Aorta (tissue), 5 donors: ENCODE data around the gene ZNF573. TPM values are rescaled to one million over a fixed set of nuclear protein-coding genes. Genes with fewer than 3 reads are reported as not detected.
"Not testable (repeated sequence)": the region's sequence is repeated elsewhere in the genome, so short reads cannot be mapped to it uniquely, and the experiment has no call there.

Source experiments
- ATAC-seq: fragments of 200-7000 bp; cut with Tn5 transposase; one replicate; pipeline ENCODE4 v1.9.1; 2022; ENCODE audit warnings: moderate library complexity; ENCODE audit not compliant: low FRiP score
- DNase-seq, 2 donors: peaks; one replicate each; pipeline ENCODE4 v3.0.0-alpha.2; 2020
- H3K27ac ChIP-seq, 2 donors: one replicate each; pipeline ENCODE4 v1.5.1; 2013; ENCODE audit warnings: low read length in 2 of 2, mild to moderate bottlenecking in 2 of 2, moderate library complexity in 2 of 2, control low read depth in 1 of 2, inconsistent platforms in 1 of 2, low read depth in 1 of 2
- H3K27me3 ChIP-seq, 2 donors: one replicate each; pipeline ENCODE4 v1.6.1; 2013; ENCODE audit warnings: control low read depth in 1 of 2, low read length in 1 of 2, mild to moderate bottlenecking in 1 of 2, moderate library complexity in 1 of 2; ENCODE audit not compliant: insufficient read depth in 2 of 2, control insufficient read depth in 1 of 2
- H3K36me3 ChIP-seq, 2 donors: one replicate each; pipeline ENCODE4 v1.6.1; 2013; ENCODE audit warnings: control low read depth in 1 of 2, low read length in 1 of 2, mild to moderate bottlenecking in 1 of 2; ENCODE audit not compliant: insufficient read depth in 2 of 2, control insufficient read depth in 1 of 2
- H3K4me1 ChIP-seq, 2 donors: one replicate each; pipeline ENCODE4 v1.6.1; 2013; ENCODE audit warnings: low read length in 2 of 2, control low read depth in 1 of 2, mild to moderate bottlenecking in 1 of 2, moderate library complexity in 1 of 2; ENCODE audit not compliant: insufficient read depth in 2 of 2, control insufficient read depth in 1 of 2
- H3K4me3 ChIP-seq, 2 donors: one replicate each; pipeline ENCODE4 v1.5.1; 2013; ENCODE audit warnings: low read length in 2 of 2, control low read depth in 1 of 2, mild to moderate bottlenecking in 1 of 2
- H3K9me3 ChIP-seq: one replicate; pipeline ENCODE4 v1.6.1; 2013; ENCODE audit warnings: mild to moderate bottlenecking, low read length; ENCODE audit not compliant: control insufficient read depth
- WGBS, 2 donors: extraction: QIAGEN DNeasy Blood & Tissue Kit; methylation state at CpG; one replicate each; pipeline ENCODE4 v1.1.7; 2013; 5-methylcytosine and 5-hydroxymethylcytosine counted together
- intact Hi-C, 2 donors: fragments of 100-400 bp; cut with DNase I; formaldehyde crosslinking; loops; one replicate each; pipeline versions ENCODE4 v1.14.2 to v1.15.0; 2022
- polyA plus RNA-seq, 2 donors: library from polyadenylated mRNA; stranded (reverse); fragments of 200-250 nt; gene quantifications; one replicate each; pipeline ENCODE4 v1.2.3, GENCODE V29; 2013
- total RNA-seq, 2 donors: library from RNA; stranded (reverse); fragmentation: NEBNext Ultra II Directional; extraction: Animal tissue kit (Norgen Biotek cat#: 25700); gene quantifications; one replicate each; pipeline ENCODE4 v1.2.1, GENCODE V29; 2021
- donor health status: healthy with polysubstance abuse.
- donor health status: Bipolar disorder and iron deficiency.
- donor health status: DM: no; HTN: no; CAD: no.
- donor health status: DM: no; HTN: no; CAD: no.
- donor health status: DM: yes; HTN: yes; CAD: no.

The ZNF573 gene
- total and polyA plus RNA-seq, 4 donors = 1.5 to 16.2 (median 5.7) TPM

- ATAC-seq (no peak), DNase-seq (no peak)
- no peaks in the 10 kb centered on the region for H3K9me3 ChIP-seq
- no peak overlapping the region for H3K4me3 ChIP-seq
- intact Hi-C loops = no loop called here
- no peaks in the 10 kb centered on the region for H3K27me3 ChIP-seq
- no peak overlapping the region for H3K27ac ChIP-seq
- WGBS, 2 donors = 98 to 100% methylated on average over 1 of the region's 1 CpG
- H3K36me3 ChIP-seq = peaks cover 0 to 2% of the 10 kb centered on the region in 2 donors
- no peaks in the 10 kb centered on the region for H3K4me1 ChIP-seq
Measured at GRCh38 chr19:37770985-37771384, 8.4 kb downstream of the ZNF573 start.

DNA sequence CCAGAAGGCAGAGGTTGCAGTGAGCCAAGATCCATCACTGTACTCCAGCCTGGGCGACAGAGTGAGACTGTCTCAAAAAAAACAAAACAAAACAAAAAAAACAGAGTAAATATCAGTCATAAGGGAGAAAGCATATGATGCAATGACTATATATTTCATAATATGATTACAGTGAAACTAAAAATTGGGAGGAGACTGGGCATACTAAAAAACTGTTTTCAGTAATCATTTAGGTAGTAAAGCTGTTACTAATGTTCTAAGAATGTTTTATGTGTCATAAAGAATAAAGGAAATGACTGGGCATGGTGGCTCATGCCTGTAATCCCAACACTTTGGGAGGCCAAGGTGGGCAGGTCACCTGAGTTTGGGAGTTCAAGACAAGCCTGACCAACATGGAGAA, 15.9 kb downstream of the ZNF573 start:
- DNase-seq = no peak
- no peak overlapping the region for H3K27ac ChIP-seq
- WGBS, 2 donors = 91 to 94% methylated on average over 1 of the region's 1 CpG
- H3K4me1 ChIP-seq = no peaks in the 10 kb centered on the region
- H3K4me3 ChIP-seq = no peak overlapping the region
- H3K9me3 ChIP-seq = no peaks in the 10 kb centered on the region
- no peak for ATAC-seq
- intact Hi-C loops = no loop called here
- H3K36me3 ChIP-seq = no peaks in the 10 kb centered on the region
- no peaks in the 10 kb centered on the region for H3K27me3 ChIP-seq

GRCh38 chr19:37757683-37758082, 21.7 kb downstream of the ZNF573 start:
- H3K36me3 ChIP-seq, H3K4me1 ChIP-seq, H3K27ac ChIP-seq, DNase-seq, ATAC-seq, H3K9me3 ChIP-seq, H3K4me3 ChIP-seq, H3K27me3 ChIP-seq, intact Hi-C loops: not testable (repeated sequence)
- whole genome bisulfite sequencing, 2 donors = 94 to 95% methylated on average over 3 of the region's 4 CpGs

DNA sequence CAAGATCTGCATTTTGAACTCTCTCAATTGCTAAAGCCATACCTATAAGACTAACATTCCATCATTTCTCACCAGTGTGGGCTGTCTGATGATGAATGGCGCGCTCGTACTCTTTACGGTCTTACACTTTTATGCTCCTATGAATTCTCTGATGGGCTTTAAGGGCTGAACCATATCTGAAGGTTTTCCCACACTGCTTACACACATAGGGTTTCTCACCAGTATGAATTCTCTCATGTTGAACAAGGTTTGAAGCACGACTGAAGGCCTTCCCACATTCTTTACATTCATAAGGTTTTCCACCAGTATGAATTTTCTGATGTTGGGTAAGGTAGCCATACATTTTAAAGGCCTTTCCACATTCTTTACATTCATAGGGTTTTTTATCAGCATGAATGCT, 41.0 kb downstream of the ZNF573 start:
- intact Hi-C loops = no loop called here
- H3K36me3 ChIP-seq = peaks cover 5 to 15% of the 10 kb centered on the region in 2 donors
- H3K27me3 ChIP-seq = no peaks in the 10 kb centered on the region
- peaks cover 9% of the 10 kb centered on the region for H3K9me3 ChIP-seq
- no peak overlapping the region for H3K4me3 ChIP-seq
- no peak overlapping the region for H3K27ac ChIP-seq
- WGBS, 2 donors = 78 to 85% methylated on average over 5 of the region's 5 CpGs
- no peak for DNase-seq
- H3K4me1 ChIP-seq = no peaks in the 10 kb centered on the region
- ATAC-seq = no peak

GRCh38 chr19:37725181-37725580, 54.2 kb downstream of the ZNF573 start:
- H3K27ac ChIP-seq = no peak overlapping the region
- ATAC-seq (no peak), DNase-seq (no peak)
- peaks cover 2% of the 10 kb centered on the region for H3K9me3 ChIP-seq
- no peaks in the 10 kb centered on the region for H3K27me3 ChIP-seq
- intact Hi-C loops = no loop called here
- no peaks in the 10 kb centered on the region for H3K4me1 ChIP-seq
- peaks cover 0 to 2% of the 10 kb centered on the region in 2 donors for H3K36me3 ChIP-seq
- H3K4me3 ChIP-seq = no peak overlapping the region
- 91 to 93% methylated on average over 2 of the region's 2 CpGs for WGBS, 2 donors

DNA sequence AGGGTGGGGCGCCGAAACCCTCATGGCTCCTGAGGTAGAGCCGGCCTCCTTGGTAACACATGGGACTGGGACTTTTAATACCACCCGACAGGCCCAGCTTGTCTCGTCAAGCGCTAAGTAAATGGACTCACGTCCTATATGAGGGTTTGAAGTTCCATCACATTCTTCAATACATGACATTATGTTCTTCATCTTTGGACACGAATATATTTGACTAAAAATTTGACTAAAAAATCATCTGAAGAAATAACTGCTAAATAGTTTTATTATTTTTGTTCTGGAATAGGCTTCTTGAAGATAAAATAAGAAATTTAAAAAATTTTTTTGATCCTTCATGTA, 59.5 kb downstream of the ZNF573 start:
- H3K27ac ChIP-seq = no peak overlapping the region
- H3K27me3 ChIP-seq = no peaks in the 10 kb centered on the region
- intact Hi-C loops = no loop called here
- 4 to 5% methylated on average over 8 of the region's 8 CpGs for WGBS, 2 donors
- H3K4me3 ChIP-seq = peak overlapping the region; percentile 92 to 93
- no peak for ATAC-seq
- no peak for DNase-seq
- no peaks in the 10 kb centered on the region for H3K36me3 ChIP-seq
- H3K4me1 ChIP-seq = peaks cover 0 to 2% of the 10 kb centered on the region in 2 donors
- no peaks in the 10 kb centered on the region for H3K9me3 ChIP-seq

DNA sequence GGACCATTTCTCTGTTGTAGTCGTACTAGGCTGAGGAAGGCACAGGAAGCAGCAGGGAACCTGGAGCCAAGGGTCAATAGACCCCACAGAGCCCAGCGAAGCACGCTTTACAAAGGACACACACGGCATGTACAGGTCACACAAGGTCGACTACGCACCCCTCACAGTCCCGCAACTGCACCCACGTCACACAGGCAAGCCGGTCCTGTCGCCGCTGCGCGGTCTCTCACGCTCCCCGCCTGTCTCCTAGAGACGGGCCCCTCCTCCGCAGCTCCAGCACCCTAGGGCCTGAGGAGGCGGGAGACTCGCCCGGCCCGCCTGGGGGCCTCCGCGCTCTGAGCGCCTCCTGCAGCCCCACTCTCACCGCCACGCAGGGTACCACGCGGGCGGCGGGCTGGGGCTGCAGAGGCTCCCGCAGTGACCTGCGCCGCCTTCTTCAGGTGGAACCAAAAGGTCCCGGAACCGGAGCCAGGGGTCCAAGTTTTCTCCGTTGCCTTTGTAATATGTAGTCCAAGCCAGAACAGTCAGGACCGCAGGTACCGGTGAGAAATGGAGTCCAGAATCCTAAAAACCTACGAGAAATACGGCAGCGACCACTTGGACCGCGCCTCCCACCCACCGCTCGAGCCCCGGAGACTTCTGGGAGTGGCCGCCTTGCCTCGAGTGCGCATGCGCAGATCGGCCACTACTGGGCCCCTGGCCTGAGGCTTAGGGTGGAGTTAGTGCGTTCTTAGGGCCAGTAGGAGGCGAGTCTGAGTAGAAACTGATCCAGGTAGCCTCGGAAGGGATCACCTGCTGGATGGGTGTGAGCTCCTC, 60.1 kb downstream of the ZNF573 start, which contains the start of gene ZNF607:
ZNF607 (minus strand) TSS at position 651 of the 816 bp plus-strand sequence. CDS start 8,143 bp downstream, outside the sequence.
- intact Hi-C loops = no loop called here
- WGBS, 2 donors = 1% methylated on average over 53 to 54 of the region's 54 CpGs

GRCh38 chr19:37718304-37718703, 61.1 kb downstream of the ZNF573 start:
- no peak overlapping the region for H3K27ac ChIP-seq
- ATAC-seq = no peak
- intact Hi-C loops = no loop called here

More for the DNA sequence above, 60.1 kb downstream of the ZNF573 start, which contains the start of gene ZNF607:
- peak; percentile 93 to 95 for DNase-seq
- Histone ChIP-seq H3K4me3 (peak within 1 kb of the TSS; percentile 92 to 93), H3K36me3 (no peaks in the 10 kb centered on the region), H3K27ac (peak within 1 kb of the TSS in 1 of 2 donors; percentile 30), H3K9me3 (no peaks in the 10 kb centered on the region), H3K4me1 (peaks cover 0 to 2% of the 10 kb centered on the region in 2 donors), H3K27me3 (no peaks in the 10 kb centered on the region)
- peak; percentile 98 for ATAC-seq

DNA sequence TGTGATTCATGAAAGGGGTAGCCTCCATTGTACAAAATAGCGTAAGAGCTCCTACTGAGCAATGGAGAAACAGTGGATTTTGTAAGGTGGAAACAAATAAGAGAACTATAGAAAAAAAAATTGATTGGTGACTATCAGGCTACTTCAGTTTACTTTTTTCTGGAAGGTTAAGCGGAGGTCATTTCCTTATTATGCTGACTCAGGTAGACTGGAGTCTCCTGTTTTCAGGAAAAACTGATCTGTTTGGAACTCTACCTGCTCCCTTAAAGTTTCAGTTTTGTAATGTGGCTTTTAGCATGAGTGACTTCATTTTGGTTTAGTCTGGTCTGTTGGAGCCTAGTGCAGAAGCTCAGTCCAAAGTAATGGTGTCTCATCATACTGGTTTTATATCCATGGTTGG, 63.2 kb downstream of the ZNF573 start:
- intact Hi-C loops = no loop called here

More at GRCh38 chr19:37718304-37718703, 61.1 kb downstream of the ZNF573 start:
- no peak for DNase-seq
- no peaks in the 10 kb centered on the region for H3K27me3 ChIP-seq
- H3K9me3 ChIP-seq = no peaks in the 10 kb centered on the region
- 43 to 50% methylated on average over 10 of the region's 10 CpGs for WGBS, 2 donors
- H3K4me3 ChIP-seq = no peak overlapping the region
- no peaks in the 10 kb centered on the region for H3K36me3 ChIP-seq
- H3K4me1 ChIP-seq = peaks cover 0 to 2% of the 10 kb centered on the region in 2 donors

More for the DNA sequence above, 63.2 kb downstream of the ZNF573 start:
- Histone ChIP-seq H3K4me1 (peaks cover 0 to 2% of the 10 kb centered on the region in 2 donors), H3K27ac (no peak overlapping the region), H3K27me3 (no peaks in the 10 kb centered on the region), H3K9me3 (no peaks in the 10 kb centered on the region), H3K4me3 (no peak overlapping the region), H3K36me3 (peaks cover 5 to 6% of the 10 kb centered on the region in 2 donors)
- ATAC-seq (no peak), DNase-seq (no peak)
- 96 to 97% methylated on average over 2 of the region's 2 CpGs for WGBS, 2 donors
